HG03520 (cell line): ENCODE results near the gene GPR132.
"Not testable (repeated sequence)": the region's sequence is repeated elsewhere in the genome, so short reads cannot be mapped to it uniquely, and the experiment has no call there.

Experiments used
- ATAC-seq: cut with Tn5 transposase; IDR thresholded peaks from one replicate; pipeline ENCODE4 v1.9.1; 2021; ENCODE audit warnings: mild to moderate bottlenecking, moderate library complexity; ENCODE audit not compliant: unreplicated experiment

GPR132 gene

DNA sequence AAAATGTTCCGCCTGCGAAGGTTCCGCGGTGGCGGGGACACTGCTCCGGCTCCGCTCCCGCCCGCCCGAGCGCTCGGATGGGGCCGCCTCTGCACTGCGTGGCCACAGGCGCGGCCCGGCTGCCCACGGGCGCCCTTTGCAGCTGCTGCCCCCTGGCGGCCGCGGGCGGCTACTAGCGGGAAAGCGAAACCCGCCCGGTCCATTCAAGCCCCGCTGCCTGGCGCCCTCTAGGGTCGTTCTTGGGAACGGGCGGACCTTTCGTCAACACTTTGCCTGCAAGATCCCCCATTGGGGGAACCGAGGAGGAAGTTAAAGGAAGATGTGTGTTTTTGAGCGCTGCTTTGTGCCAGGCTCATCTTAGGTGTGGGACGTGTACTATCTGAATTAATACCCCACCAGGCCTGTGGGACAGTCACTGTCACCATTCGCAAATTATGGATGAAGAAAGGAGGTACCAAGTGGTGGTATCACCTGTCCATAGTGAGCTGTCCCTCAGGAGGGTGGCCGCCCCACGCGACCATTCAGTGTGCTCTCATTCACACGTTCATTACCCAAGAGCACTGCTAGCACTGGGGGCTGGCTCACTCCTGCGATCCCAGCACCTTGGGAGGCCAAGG is 19.4 kb downstream of the GPR132 start:
- ATAC-seq, result peak; percentile 55

DNA sequence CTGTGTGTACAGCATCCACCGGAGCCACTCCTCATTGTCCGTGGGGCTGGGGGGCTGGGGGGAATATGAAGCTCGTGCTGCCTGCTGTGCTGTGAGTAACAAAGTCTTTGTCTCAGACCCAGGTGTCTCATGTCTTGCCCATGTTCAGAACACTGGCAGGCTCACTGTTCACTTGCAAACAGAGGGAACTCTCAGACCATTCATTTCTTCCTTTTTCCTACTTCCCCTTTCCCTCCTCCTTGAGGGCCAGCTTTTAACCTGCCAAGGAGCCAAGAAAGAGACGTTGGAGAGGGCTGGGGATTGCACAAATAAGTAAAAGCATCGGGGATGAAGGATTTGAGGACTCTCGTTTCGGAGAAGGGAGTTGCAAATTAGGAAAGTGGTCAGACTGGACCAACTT is 21.6 kb downstream of the GPR132 start:
- ATAC-seq, result no peak

DNA sequence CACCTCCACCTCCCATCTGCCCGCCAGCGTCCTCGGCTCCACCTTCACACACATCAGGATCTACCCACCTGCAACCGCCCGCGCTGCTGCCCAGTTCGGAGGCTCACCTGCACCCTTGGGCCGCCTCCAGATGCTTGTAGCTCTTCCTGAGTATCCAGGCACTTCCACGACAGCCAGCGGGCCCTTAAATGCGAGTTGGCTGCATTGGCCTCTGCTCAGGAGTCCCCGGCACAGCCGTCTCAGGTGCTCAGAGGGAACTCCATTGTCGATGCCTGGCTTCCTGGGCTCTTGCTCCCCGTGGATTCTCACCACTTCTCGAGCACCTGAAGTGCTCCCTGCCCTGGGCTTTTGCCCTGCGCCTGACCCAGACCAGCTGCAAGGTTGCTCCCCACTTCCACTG is 22.4 kb downstream of the GPR132 start:
- no peak for ATAC-seq

- ATAC-seq, result no peak
These were observed 23.1 kb downstream of the GPR132 start for GRCh38 chr14:105041841-105042765.

DNA sequence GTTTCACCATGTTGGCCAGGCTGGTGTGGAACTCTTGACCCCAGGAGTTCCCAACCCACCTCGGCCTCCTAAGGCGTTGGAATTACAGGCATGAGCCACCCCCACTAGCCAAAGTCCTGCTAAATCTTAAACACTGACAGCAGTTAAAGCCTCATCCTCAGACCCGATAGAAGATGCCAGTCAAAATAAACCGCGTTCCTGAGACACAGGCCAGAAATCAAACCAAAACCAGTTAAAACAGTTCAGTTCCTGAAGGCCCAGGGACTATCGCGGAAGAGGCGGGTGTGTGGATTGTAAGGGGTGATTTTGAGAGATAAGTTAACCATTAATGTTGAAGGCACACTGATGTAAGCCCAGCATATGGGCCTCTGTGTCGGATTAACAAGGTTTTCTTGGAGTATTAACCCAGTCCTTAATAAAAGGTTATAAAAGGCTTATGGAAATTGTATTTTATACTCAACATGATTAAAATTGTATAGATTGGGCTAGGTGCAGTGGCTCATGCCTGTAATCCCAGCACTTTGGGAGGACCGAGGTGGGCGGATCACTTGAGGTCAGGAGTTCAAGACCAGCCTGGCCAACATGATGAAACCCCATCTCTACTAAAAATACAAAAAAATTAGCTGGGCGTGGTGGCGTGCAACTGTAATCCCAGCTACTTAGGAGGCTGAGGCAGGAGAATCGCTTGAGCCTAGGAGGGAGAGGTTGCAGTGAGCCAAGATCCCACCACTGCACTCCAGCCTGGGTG is 25.6 kb downstream of the GPR132 start:
- ATAC-seq, result no peak

GRCh38 chr14:105035616-105036015 is 29.6 kb downstream of the GPR132 start:
- not testable (repeated sequence) for ATAC-seq

DNA sequence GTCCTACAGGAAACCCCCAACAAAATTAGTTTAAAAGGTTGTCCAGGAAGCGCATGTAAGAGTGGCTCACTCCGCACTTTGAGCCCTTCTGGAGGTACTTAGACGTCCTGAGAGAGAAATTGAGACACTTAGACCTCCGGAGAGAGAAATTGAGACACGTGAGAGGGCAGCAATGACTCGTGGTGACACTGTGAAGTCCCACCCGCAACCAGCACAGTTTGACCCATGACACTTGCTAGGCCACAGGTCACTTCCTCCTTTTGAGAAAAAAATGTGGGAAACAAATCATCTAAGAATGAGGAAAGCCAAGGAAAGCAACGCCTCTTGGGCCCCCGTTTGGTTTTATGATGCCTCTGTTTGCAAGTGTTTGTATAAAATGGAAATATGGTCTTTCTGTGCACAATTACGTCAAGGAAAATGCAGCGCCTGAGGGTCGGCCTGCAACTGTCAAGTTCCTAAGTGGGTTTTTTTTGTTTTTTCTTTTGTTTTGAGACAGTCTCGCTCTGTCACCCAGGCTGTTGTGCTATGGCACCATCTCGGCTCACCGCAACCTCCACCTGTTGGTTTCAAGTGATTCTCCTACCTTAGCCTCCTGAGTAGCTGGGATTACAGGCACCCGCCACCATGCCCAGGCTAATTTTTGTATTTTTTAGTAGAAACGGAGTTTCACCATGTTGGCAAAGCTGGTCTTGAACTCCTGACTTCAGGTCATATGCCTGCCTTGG is 30.8 kb downstream of the GPR132 start:
- no peak for ATAC-seq

- ATAC-seq, result not testable (repeated sequence)
These were observed 31.8 kb downstream of the GPR132 start for GRCh38 chr14:105033412-105033900.

- not testable (repeated sequence) for ATAC-seq
These were observed 32.8 kb downstream of the GPR132 start for GRCh38 chr14:105032451-105032901.

GRCh38 chr14:105030836-105031396 is 34.3 kb downstream of the GPR132 start:
- ATAC-seq, result no peak

GRCh38 chr14:105030194-105030593 is 35.0 kb downstream of the GPR132 start:
- no peak for ATAC-seq

DNA sequence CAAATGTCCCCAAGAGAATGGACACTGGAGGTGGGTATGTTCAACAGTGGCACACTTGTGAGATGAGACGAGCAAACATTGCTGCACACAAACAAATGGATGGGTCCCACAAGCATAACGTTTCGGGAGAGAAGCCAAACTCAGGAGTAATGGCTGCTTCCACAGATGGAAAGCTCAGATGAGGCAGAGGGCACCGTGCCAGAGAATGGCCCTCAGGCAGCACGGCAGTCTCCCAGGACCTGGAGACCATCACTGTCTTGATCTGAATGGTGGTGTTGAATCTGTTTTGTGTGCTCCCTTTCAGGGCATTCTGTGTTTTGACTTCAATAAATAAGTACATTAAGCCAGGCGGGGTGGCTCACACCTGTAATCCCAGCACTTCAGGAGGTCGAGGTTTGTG is 35.8 kb downstream of the GPR132 start:
- no peak for ATAC-seq

- ATAC-seq, result no peak
These were observed 36.8 kb downstream of the GPR132 start for GRCh38 chr14:105028251-105028927.

DNA sequence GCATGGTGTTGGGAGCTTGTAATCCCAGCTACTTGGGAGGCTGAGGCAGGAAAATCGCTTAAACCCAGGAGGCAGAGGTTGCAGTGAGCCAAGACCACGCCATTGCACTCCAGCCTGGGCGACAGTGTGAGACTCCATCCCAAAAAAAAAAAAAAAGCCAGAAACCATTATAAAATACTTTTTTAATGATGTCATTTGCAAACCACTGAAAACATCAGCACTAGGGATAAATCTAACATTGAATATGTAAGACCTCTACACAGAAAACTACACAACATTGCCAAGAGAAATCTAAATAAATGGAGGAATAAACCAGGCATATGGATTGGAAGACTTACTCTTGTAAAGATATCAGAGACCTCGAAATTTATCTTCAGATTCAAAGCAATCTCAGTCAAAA is 37.5 kb downstream of the GPR132 start:
- not testable (repeated sequence) for ATAC-seq

DNA sequence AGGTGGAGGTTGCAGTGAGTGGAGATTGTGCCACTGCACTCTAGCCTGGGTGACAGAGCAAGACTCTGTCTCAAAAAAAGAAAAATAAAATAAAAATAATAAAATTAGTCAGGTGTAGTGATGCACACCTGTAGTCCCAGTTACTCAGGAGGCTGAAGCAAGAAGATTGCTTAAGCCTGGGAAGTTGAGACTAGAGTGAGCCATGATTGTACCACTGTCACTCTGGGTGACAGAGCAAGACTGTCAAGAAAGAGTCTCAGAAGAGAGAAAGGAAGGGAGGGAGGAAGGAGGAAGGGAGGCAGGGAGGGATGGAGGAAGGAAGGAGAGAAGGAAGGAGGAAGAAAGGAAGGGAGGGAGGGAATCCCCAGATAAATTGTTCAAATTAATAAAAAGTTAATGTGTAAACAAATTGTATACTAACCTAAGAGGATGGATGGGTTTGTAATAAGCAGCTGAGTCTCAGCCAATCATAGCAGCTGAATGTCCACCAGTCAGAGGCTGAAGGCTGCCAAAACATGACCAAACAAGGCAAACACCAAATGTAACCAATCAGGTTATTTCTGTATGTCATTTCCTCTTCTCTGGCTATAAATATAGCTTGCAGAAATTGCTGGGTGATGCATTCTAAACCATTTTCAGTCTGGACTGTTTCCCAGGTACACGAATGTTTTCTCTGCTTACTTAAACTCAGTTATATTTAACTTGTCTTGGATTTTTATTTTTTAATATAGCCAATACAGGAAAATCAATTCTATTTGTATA is 38.2 kb downstream of the GPR132 start:
- no peak for ATAC-seq

GRCh38 chr14:105026033-105026785 is 39.0 kb downstream of the GPR132 start:
- ATAC-seq, result peak; percentile 35

DNA sequence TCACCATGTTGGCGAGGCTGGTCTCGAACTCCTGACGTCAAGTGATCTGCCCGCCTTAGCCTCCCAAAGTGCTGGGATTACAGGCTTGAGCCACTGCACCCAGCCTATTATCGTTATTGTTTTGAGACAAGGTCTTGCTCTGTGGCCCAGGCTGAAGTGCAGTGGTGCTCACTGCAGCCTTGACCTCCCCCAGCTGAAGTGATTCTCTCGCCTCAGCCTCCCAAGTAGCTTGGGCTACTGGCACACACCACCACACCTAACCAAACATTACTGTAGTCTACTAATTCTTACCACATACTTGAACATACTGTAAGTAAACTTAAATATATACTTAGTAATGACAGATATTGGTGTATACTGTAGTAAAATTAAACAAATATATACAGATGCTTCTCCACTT is 39.8 kb downstream of the GPR132 start:
- ATAC-seq, result no peak

DNA sequence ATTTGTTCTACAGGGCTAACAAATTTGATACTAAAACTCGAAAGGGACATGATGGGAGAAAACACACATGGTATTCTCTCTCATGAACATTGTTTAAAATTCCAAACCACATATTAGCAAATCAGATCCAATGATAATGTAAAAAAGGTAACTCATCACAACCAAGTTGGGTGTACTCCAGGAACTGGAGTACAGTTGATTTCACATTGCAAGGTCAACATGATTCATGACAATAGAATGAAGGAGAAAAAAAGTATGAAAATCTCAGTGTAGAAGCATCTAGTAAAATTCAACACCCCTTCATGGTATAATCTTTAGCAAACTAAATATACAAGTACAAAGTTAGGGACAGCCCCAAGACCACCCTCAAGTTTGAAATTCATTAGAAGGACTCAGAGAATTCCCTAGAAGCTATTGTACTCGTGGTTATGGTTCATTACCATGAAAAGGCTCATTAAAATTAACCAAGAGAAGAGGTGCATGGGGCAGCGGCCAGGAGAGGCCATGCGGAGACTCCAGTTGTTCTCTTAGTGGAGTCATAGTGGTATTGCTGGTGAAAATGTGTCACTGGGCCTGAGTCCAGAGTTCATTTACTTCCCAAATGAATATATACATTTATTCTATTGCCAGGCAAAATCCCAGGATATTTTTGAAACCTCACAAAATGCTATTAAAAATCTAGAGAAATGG is 41.3 kb downstream of the GPR132 start:
- no peak for ATAC-seq
